Measurements from ENCODE around the gene DSN1.

DSN1 gene

GRCh38 chr20:36795691-36796090 is 22.1 kb upstream of the DSN1 start:
- no peak for DNase-seq (ENCODE audit: low read depth)

- DNase-seq (ENCODE audit: low read depth): no peak
Observed at GRCh38 chr20:36794116-36794474, 20.5 kb upstream of the DSN1 start.

- DNase-seq (ENCODE audit: low read depth): no peak
Observed at GRCh38 chr20:36793294-36794115, 19.9 kb upstream of the DSN1 start.

- DNase-seq (ENCODE audit: low read depth): no peak
Observed at GRCh38 chr20:36792422-36792821, 18.9 kb upstream of the DSN1 start.

GRCh38 chr20:36791862-36792261 is 18.3 kb upstream of the DSN1 start:
- DNase-seq (ENCODE audit: low read depth): no peak

GRCh38 chr20:36786663-36787062 is 13.1 kb upstream of the DSN1 start:
- DNase-seq (ENCODE audit: low read depth): no peak

GRCh38 chr20:36786246-36786645 is 12.7 kb upstream of the DSN1 start:
- DNase-seq (ENCODE audit: low read depth): no peak

GRCh38 chr20:36785308-36785707 is 11.7 kb upstream of the DSN1 start:
- DNase-seq (ENCODE audit: low read depth): no peak

GRCh38 chr20:36784900-36785299 is 11.3 kb upstream of the DSN1 start:
- no peak for DNase-seq (ENCODE audit: low read depth)

GRCh38 chr20:36784116-36784515 is 10.6 kb upstream of the DSN1 start:
- DNase-seq (ENCODE audit: low read depth): no peak

GRCh38 chr20:36779656-36780025 is 6.1 kb upstream of the DSN1 start:
- DNase-seq (ENCODE audit: low read depth): no peak

- DNase-seq (ENCODE audit: low read depth): no peak
Observed at GRCh38 chr20:36778831-36779655, 5.5 kb upstream of the DSN1 start.

GRCh38 chr20:36777576-36777975 is 4.0 kb upstream of the DSN1 start:
- DNase-seq (ENCODE audit: low read depth): no peak

- DNase-seq (ENCODE audit: low read depth): no peak
Observed at GRCh38 chr20:36777167-36777566, 3.6 kb upstream of the DSN1 start.

GRCh38 chr20:36775826-36776225 is 2.3 kb upstream of the DSN1 start:
- no peak for DNase-seq (ENCODE audit: low read depth)

- DNase-seq (ENCODE audit: low read depth): no peak
Observed at GRCh38 chr20:36775196-36775595, 1.6 kb upstream of the DSN1 start.

- DNase-seq (ENCODE audit: low read depth): no peak
Observed at GRCh38 chr20:36773107-36773596, 411 bp downstream of the DSN1 start.

- DNase-seq (ENCODE audit: low read depth): no peak
Observed at GRCh38 chr20:36770680-36771079, 2.9 kb downstream of the DSN1 start.

- DNase-seq (ENCODE audit: low read depth): no peak
Observed at GRCh38 chr20:36768768-36769430, 4.7 kb downstream of the DSN1 start.

GRCh38 chr20:36761125-36761524 is 12.4 kb downstream of the DSN1 start:
- no peak for DNase-seq (ENCODE audit: low read depth)

- DNase-seq (ENCODE audit: low read depth): no peak
Observed at GRCh38 chr20:36760647-36761046, 12.9 kb downstream of the DSN1 start.

GRCh38 chr20:36758276-36758675 is 15.3 kb downstream of the DSN1 start:
- DNase-seq (ENCODE audit: low read depth): no peak

GRCh38 chr20:36756496-36756895 is 17.1 kb downstream of the DSN1 start:
- DNase-seq (ENCODE audit: low read depth): no peak
